ENCODE results near the gene KRTAP17-1.
"Not testable (repeated sequence)": the region's sequence is repeated elsewhere in the genome, so short reads cannot be mapped to it uniquely, and the experiment has no call there.

KRTAP17-1 gene

GRCh38 chr17:41315204-41315794 lies at the start of gene KRTAP17-1:
Gene KRTAP17-1 (minus strand): TSS chr17:41315710. CDS start chr17:41315650, 60 bp downstream.
- DNase-seq (ENCODE audit: low spot score): no peak

DNA sequence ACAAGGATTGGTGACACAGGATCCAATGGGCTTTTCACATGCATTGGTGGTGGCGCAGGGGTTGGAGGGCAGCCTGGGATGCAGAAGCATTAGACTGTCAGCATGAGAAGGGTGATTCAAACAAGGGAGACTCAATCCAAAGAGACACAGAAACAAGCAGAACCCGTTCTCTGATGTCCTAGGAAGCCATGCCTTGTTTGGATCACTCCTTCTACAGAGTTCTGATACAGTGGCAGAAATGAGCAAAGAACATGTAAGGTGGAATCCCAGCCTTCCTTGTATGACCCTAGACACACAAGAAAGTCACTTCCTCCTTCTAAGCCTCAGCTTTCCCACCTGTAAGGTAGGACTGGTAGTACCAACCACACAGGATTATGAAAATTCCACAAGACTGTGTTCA lies 48.4 kb upstream of the KRTAP17-1 start:
- no peak for DNase-seq (ENCODE audit: low spot score)

GRCh38 chr17:41360296-41360995 lies 44.9 kb upstream of the KRTAP17-1 start:
- DNase-seq (ENCODE audit: low spot score): no peak

DNA sequence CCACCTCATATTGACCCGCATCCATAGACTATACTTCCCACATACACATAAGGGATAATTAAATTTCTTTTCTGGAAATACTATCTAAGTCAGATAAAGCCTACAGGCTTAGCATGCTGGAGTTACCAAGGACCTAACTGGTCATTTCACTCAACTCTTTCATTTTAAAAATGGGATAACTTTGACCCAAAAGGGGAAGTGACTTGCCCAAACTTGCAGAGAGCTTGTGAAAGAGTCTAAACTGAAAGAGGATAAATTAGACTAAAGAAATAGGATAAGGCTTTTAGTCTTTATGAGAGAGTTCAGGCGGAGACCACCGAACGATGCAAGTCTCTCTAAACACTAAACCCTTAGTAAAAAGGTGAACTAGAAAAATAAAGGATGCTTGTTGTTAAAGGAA lies 39.0 kb upstream of the KRTAP17-1 start:
- no peak for DNase-seq (ENCODE audit: low spot score)

- DNase-seq (ENCODE audit: low spot score): no peak
These were observed 37.3 kb upstream of the KRTAP17-1 start for GRCh38 chr17:41352597-41353366.

DNA sequence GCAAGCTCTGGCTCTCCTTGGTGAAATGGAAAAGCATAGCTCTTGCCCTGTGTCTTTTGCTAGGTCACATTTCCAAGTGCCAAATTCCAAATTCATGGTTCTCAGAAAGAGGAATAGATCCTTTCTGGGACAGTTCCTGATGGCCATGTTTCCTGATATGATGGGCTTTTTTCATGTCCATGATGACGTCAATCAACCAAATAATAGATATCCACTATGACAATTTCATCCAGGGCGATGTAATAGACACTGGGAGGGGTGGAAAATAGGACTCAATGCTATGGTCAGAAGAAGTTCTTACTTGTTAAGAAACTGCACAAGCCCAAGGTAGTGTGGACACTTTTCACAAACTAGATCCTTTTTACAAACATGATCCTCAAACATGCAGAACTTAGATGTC lies 35.7 kb upstream of the KRTAP17-1 start:
- DNase-seq (ENCODE audit: low spot score): no peak

GRCh38 chr17:41350381-41350878 lies 34.9 kb upstream of the KRTAP17-1 start, which contains the start of gene KRT33A:
Gene KRT33A (minus strand): TSS chr17:41350828. CDS start chr17:41350767, 61 bp downstream.
- DNase-seq (ENCODE audit: low spot score): not testable (repeated sequence)

DNA sequence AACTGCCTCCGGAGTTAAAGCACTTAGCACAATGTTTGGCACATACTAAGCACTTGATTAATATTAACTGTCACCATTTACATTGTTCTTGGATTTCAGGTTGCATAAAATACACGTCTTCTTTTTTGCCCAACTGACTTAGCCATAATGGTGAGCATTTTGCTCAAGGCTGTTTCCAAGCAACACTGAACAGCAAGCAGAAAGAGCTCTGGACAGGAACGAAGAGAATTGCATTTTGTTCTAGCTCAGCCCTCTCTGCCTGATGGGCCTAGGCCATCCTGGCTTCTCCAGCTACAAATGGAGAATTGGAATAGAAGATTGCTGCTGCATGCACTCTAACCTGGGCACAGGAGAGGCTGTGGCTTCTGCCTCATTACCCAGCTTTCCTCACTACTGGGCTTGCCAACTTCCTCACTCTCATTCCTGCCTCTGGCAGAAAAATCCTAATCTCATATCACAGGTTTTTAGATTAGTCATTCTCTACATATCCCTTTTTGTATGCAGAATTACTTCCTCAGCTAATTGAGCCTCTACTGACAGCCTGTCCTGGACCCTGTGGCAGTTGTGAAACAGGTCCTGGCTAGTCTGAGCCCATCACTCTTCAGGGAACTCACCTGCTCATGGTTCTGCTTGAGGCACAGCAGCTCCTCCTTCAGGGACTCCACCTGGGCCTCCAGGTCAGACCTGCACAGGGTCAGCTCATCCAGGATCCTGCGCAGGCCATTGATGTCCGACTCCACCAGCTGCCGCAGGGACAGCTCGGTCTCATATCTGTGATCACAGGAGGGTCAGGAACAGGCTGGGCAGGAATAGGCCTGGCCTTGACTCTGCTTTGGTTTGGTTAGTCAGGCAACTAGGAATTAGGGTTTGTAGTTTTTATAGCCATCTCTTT lies 32.6 kb upstream of the KRTAP17-1 start:
- no peak for DNase-seq (ENCODE audit: low spot score)

- not testable (repeated sequence) for DNase-seq (ENCODE audit: low spot score)
These were observed 30.9 kb upstream of the KRTAP17-1 start for GRCh38 chr17:41346421-41346820.

GRCh38 chr17:41345992-41346391 lies 30.5 kb upstream of the KRTAP17-1 start:
- no peak for DNase-seq (ENCODE audit: low spot score)

DNA sequence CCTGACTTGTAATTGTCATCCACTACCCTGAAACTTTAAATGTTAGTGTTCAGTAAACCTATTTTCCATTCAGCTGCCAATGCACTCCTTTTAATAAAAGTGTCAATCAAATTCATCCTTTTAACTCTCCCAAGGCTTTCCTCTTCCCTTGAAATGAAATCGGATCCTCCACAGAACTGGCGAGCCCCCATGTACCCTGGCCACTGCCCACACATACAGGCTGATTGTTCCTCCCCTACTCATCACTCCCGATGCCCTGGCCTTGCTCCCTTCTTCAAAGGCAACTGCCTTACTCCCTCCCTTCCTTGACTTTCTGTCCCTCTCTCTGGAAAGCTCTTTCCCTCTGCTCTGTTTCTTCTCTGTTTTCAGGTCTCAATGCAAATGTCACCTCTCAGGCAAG lies 27.5 kb upstream of the KRTAP17-1 start:
- DNase-seq (ENCODE audit: low spot score): no peak

- DNase-seq (ENCODE audit: low spot score): no peak
These were observed 25.7 kb upstream of the KRTAP17-1 start for GRCh38 chr17:41340934-41341861.

GRCh38 chr17:41340494-41340893 lies 25.0 kb upstream of the KRTAP17-1 start:
- no peak for DNase-seq (ENCODE audit: low spot score)

DNA sequence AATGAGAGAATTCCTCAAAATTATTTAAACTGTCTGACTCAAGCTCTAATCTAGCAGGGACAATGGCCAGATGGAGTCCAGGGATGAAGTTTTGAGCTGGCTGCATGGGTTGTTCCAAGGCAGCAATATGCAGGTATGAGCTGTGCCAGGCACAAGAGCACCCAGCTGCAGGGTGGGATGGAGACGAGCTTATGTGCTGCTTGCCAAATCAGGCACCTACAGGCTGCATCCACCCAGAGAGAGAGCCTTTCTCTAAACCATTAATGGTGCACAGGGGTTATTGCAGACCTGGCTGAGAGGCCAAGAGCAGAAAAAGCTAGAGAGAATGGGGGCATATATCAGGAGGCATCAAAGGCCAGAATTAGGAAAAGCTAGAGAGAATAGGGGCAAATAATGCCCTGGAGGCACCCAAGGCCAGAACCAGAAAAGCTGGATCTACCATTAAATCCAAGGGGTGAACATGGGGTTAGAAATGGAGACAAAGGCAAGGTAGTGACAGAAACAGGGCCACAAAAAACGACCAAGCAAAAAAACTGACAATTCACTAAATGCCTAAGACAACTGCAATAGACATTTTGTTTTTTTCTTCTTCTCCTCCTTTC lies 24.2 kb upstream of the KRTAP17-1 start:
- no peak for DNase-seq (ENCODE audit: low spot score)

DNA sequence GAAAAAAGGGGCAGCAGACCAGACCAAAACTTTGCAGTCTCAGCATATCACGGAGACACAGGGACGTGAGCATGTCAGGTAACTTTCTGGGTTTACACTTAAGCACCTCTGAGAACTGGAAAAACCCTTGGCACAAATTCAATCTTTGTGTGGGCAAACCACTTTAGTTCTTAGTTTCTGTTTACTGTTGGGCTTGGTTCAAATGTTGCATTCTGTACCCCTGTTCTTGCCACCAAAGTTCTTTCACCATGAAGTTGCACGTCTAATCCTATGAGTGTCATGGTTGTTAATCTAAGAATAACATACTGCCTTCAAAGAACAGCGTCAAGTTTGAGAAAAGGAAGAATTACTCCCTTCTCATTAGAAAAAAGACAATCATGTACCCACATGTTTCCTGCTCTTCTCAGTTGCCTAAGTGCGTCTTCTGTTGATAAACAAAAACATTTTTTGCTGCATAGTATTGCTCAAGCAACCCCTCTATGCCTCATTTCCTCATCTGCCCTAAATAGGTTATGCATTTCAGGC lies 23.5 kb upstream of the KRTAP17-1 start:
- no peak for DNase-seq (ENCODE audit: low spot score)

DNA sequence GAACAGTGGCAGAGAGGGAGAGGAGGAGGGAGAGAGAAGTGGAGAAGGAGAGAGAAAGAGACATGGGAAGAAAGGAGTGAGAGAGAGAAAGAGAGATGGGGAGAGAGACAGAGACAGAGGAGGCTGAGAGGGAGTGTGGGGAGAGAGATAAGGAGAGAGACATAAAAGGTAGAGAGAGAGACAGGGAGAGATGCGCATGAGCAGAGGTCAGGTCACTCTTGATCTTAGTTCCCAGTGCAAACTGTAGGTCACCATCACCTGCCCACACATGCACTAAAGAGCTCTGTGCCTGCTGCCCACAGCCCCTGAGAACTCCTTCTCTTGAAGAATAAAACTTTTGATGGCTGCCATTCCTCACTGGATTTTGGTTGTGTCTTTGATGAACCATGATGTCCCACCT lies 20.2 kb upstream of the KRTAP17-1 start:
- no peak for DNase-seq (ENCODE audit: low spot score)

DNA sequence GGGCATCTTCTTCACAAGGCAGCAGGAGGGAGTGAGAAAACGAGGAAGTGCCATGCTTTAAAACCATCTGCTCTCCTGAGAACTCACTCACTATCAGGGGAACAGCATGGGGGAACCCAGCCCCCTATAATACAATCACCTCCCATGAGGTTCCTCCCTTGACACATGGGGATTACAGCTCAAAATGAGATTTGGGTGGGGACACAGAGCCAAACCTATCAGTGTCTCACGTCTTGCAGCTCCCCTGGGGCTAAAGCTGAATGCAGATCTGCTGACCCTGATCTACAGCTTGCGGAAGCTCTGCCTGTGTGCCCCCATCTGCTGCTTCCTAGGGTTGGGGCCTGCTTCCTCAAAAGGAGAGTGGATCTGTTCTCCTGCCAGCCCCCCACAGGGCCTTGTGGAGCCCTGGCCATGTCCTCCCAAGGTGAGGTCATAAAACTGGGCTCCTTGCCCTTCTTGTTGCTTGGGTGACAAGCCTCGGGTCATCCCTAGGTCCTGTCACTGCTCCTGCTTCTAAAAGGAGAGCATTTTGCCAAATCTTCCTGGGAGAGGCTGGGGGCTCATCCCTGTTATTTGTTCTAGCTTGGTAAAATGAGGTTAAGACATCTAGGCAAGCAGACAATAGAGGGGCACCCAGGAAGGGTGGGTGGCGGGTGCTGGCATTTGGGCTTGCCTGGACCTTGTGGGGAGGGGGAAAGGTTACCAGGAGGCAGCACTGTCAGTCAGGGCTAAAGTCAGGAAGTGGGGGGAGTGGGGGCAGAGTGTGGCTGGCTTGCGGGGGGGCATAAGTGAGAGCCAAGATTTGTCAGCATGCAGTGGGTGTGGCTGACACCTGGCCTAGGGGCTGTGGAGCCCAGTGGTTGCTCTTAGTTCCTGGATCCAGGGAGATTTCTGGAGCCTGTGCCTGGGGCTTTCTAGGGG lies 19.1 kb upstream of the KRTAP17-1 start:
- no peak for DNase-seq (ENCODE audit: low spot score)

DNA sequence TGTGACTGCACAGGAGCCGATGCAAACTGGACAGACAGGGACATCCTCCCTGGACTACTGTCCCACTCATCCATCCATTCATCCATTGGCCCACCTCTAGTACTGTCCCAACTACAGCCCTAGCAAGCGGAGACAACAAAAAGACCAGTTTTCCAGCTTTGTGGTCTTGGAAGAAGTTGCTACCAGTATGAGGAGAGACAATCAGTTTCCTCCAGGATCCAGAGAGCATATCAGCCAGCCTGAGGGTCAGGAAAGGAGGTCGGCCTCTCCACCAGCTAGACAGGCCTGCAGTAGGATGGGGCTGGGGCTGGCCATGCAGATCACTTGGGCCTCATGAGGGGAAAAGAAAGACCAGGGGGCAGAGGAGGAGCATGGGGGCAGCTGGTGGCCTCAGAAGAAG lies 18.3 kb upstream of the KRTAP17-1 start:
- no peak for DNase-seq (ENCODE audit: low spot score)

- DNase-seq (ENCODE audit: low spot score): no peak
These were observed 17.6 kb upstream of the KRTAP17-1 start for GRCh38 chr17:41333098-41333497.

Data from HuH-7.5 (cell line).